ENCODE measurements around the gene TBL3. TPM values are rescaled to one million over a fixed set of nuclear protein-coding genes. Genes with fewer than 3 reads are reported as not detected.

TBL3 gene
- total and polyA plus RNA-seq, 9 of the 15 experiments (the other 6 are each of a cell fraction or from before 2014, with no cell fraction given), result 0.97 to 117 (median 24.5) TPM

DNA sequence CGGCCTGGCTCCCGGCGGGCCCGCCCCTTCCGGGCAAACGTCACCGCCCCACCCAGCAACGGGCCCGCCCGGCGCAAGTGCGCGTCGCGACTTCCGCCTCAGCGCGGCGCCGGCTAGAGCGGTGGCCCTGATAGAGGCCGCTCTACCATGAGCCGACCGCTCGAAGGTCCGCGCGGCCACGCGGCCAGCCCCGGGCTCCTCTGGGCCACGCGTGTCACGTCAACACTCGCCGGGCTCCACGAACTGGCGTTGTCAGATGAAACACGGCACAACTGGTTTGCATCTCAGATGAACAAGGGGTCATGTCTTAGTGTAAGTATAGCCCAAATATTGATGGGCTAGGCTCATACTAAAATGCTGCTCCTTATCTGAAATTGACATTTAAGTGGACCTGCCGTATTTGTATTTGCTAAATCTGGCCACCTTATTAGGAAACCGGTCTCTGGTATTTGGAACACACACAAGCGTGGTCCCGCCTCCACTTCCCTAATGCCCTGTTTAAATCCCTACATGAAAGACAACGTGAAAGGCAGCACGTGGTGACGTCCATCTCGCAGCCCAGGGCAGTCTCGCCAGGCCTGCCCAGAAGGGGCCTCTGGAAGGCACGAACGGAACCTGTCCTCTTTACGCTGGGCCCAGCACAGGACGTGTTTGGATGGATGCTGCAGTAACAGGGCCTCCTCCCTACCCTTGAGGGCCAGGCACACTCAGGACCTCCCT, 38.1 kb downstream of the TBL3 start, which contains the start of gene ZNF598 (continued):
- TF ChIP-seq BRCA1 (IDR thresholded peaks at IDR 0.05), result no peak
- TF ChIP-seq BRCA1 (CRISPR knock-in tag; IDR thresholded peaks at IDR 0.05), result no peak
- TF ChIP-seq, protein P1, sequence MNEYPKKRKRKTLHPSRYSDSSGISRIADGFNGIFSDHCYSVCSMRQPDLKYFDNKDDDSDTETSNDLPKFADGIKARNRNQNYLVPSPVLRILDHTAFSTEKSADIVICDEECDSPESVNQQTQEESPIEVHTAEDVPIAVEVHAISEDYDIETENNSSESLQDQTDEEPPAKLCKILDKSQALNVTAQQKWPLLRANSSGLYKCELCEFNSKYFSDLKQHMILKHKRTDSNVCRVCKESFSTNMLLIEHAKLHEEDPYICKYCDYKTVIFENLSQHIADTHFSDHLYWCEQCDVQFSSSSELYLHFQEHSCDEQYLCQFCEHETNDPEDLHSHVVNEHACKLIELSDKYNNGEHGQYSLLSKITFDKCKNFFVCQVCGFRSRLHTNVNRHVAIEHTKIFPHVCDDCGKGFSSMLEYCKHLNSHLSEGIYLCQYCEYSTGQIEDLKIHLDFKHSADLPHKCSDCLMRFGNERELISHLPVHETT (CRISPR knock-in tag; conservative IDR thresholded peaks at IDR 0.05 in 1 of 2, IDR thresholded peaks at IDR 0.05 in 1 of 2), result peak in 1 of 2 experiments; percentile 97; a peak in 2 of 4 replicates
- TF ChIP-seq, protein P2, sequence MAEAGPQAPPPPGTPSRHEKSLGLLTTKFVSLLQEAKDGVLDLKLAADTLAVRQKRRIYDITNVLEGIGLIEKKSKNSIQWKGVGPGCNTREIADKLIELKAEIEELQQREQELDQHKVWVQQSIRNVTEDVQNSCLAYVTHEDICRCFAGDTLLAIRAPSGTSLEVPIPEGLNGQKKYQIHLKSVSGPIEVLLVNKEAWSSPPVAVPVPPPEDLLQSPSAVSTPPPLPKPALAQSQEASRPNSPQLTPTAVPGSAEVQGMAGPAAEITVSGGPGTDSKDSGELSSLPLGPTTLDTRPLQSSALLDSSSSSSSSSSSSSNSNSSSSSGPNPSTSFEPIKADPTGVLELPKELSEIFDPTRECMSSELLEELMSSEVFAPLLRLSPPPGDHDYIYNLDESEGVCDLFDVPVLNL (CRISPR knock-in tag; IDR thresholded peaks at IDR 0.05; ENCODE audit: low read depth), result no peak
- no peak for TF ChIP-seq NCOA6 (IDR thresholded peaks at IDR 0.05)
- TF ChIP-seq UBTF (IDR thresholded peaks at IDR 0.05; ENCODE audit: borderline replicate concordance in 1 of 2, low read depth in 2 of 2, low read length in 2 of 2), result 0 out of 4 replicates have a peak, but pooled peaks of 1 of the 2 experiments have one; percentile 13
- no peak for TF ChIP-seq HDGF (IDR thresholded peaks at IDR 0.05)
- TF ChIP-seq ZNF668 (CRISPR knock-in tag; IDR thresholded peaks at IDR 0.05), result no peak; the same call in 1 of the 2 replicates
- no peak for TF ChIP-seq ZNF507 (tag; conservative IDR thresholded peaks at IDR 0.05)
- no peak for TF ChIP-seq AFF4 (CRISPR knock-in tag; IDR thresholded peaks at IDR 0.05)
- peak in 2 of 3 experiments; percentile 72 to 79 for TF ChIP-seq YY1 (IDR thresholded peaks at IDR 0.05; ENCODE audit: borderline replicate concordance in 1 of 3, control insufficient read depth in 1 of 3, extremely low read depth in 1 of 3, insufficient read depth in 3 of 3, insufficient read length in 1 of 3, insufficient replicate concordance in 2 of 3, low read depth in 1 of 3, low read length in 2 of 3)
- no peak for TF ChIP-seq HNRNPUL1 (IDR thresholded peaks at IDR 0.05; ENCODE audit: low read length)
- TF ChIP-seq KLF1 (tag; IDR thresholded peaks at IDR 0.05), result peak; percentile 82; the same call in 1 of the 2 replicates
- no peak for TF ChIP-seq ILK (tag; IDR thresholded peaks at IDR 0.05; ENCODE audit: borderline replicate concordance, low read depth)
- TF ChIP-seq TEAD4 (IDR thresholded peaks at IDR 0.05; ENCODE audit: low read length), result 0 out of 2 replicates have a peak, but pooled peaks have one; percentile 19
- no peak for TF ChIP-seq TEAD4 (CRISPR knock-in tag; IDR thresholded peaks at IDR 0.05; ENCODE audit: borderline replicate concordance)
- no peak for TF ChIP-seq ZNF263 (CRISPR knock-in tag; IDR thresholded peaks at IDR 0.05; ENCODE audit: borderline replicate concordance)
